Measurements from ENCODE around the gene BTD. TPM values are rescaled to one million over a fixed set of nuclear protein-coding genes. Genes with fewer than 3 reads are reported as not detected.

BTD gene
- total RNA-seq, 1 donor from 2014 or later, result 9.7 TPM

Other genes starting within 250 kb of the BTD start
- gene METTL6, start 174.2 kb upstream of the BTD start, total RNA-seq, result 41.3 TPM in 2 replicates
- gene EAF1, start 174.1 kb upstream of the BTD start, total RNA-seq, result 34.0 and 34.2 TPM in 2 replicates
- under 0.01 and 0.38 TPM in 2 replicates for gene COLQ, start 80.0 kb upstream of the BTD start, total RNA-seq
- gene HACL1, start 176 bp upstream of the BTD start, total RNA-seq, result 15.7 and 25.0 TPM in 2 replicates
- gene ANKRD28, start 196.2 kb downstream of the BTD start, total RNA-seq, result 55.9 and 60.6 TPM in 2 replicates

Measured in bronchial epithelial cell (primary cell).